H1 (cell line): ENCODE data around the gene CLIP4.

Experiments used
- ATF2 ChIP-seq: IDR thresholded peaks from 2 replicates; pipeline ENCODE4 v1.6.1; 2012; ENCODE audit warnings: low read length, inconsistent platforms
- CREB1 ChIP-seq: IDR thresholded peaks from 2 replicates; pipeline ENCODE4 v1.6.1; 2012; ENCODE audit warnings: inconsistent platforms
- CTCF ChIP-seq, 3 experiments: IDR thresholded peaks; 1 replicate in 2 of 3; 2 replicates in 1 of 3; pipeline versions ENCODE4 v1.5.1 to v1.6.1; 2011; ENCODE audit warnings: low read length in 3 of 3, mild to moderate bottlenecking in 3 of 3, inconsistent platforms in 2 of 3, low read depth in 1 of 3, moderate library complexity in 1 of 3; ENCODE audit not compliant: insufficient read depth in 1 of 3; ENCODE audit errors: control extremely low read depth in 1 of 3
- EP300 ChIP-seq, 2 experiments: IDR thresholded peaks; 1 replicate in 1 of 2; 2 replicates in 1 of 2; pipeline ENCODE4 v1.6.1; 2011 to 2012; ENCODE audit warnings: low read depth in 2 of 2, low read length in 2 of 2, mild to moderate bottlenecking in 2 of 2, borderline replicate concordance in 1 of 2, inconsistent platforms in 1 of 2, moderate library complexity in 1 of 2
- EZH2 ChIP-seq: fragments of 200-600 bp; sonication (generic); IDR thresholded peaks from 2 replicates; pipeline ENCODE4 v1.7.1; 2012; ENCODE audit warnings: low read depth, mild to moderate bottlenecking, moderate library complexity, low read length, inconsistent platforms; ENCODE audit not compliant: severe bottlenecking
- JUN ChIP-seq: IDR thresholded peaks from 2 replicates; pipeline ENCODE4 v1.6.1; 2011; ENCODE audit warnings: low read depth, mild to moderate bottlenecking, improper control_type of control experiment, low read length
- JUND ChIP-seq: IDR thresholded peaks from 2 replicates; pipeline ENCODE4 v1.6.1; 2011; ENCODE audit warnings: mild to moderate bottlenecking, improper control_type of control experiment, low read length
- MAFK ChIP-seq: IDR thresholded peaks from 2 replicates; pipeline ENCODE4 v1.6.1; 2012; ENCODE audit warnings: low read depth, mild to moderate bottlenecking, improper control_type of control experiment, low read length
- POLR2A ChIP-seq, 2 experiments: IDR thresholded peaks; 1 replicate in 1 of 2; 2 replicates in 1 of 2; pipeline ENCODE4 v1.6.1; 2011; ENCODE audit warnings: low read depth in 2 of 2, low read length in 2 of 2, mild to moderate bottlenecking in 2 of 2; ENCODE audit errors: control extremely low read depth in 1 of 2
- POLR2AphosphoS5 ChIP-seq: IDR thresholded peaks from 2 replicates; pipeline ENCODE4 v1.6.1; 2011; ENCODE audit warnings: low read depth, low read length
- TAF7 ChIP-seq: optimal IDR thresholded peaks from 2 replicates; pipeline ENCODE3; 2011; ENCODE audit warnings: low read depth, mild to moderate bottlenecking, inconsistent platforms, low read length, moderate library complexity, borderline replicate concordance
- USF2 ChIP-seq: IDR thresholded peaks from 2 replicates; pipeline ENCODE4 v1.6.1; 2011; ENCODE audit warnings: low read length, improper control_type of control experiment
- YY1 ChIP-seq: IDR thresholded peaks from 2 replicates; pipeline ENCODE4 v1.6.1; 2011; ENCODE audit warnings: low read depth, mild to moderate bottlenecking, low read length

GRCh38 chr2:29186817-29187216 lies 71.6 kb downstream of the CLIP4 start:
- TF ChIP-seq YY1 (no peak), POLR2A (IDR thresholded peaks at IDR 0.05; ENCODE audit: control extremely low read depth in 1 of 2, low read depth in 2 of 2, low read length in 2 of 2) (no peak), CTCF (IDR thresholded peaks at IDR 0.05; ENCODE audit: control extremely low read depth in 1 of 3, insufficient read depth in 1 of 3, low read depth in 1 of 3, low read length in 3 of 3) (no peak), CREB1 (no peak), EP300 (IDR thresholded peaks at IDR 0.05; ENCODE audit: borderline replicate concordance in 1 of 2, low read depth in 2 of 2, low read length in 2 of 2) (no peak), USF2 (no peak), JUN (no peak), ATF2 (no peak), POLR2AphosphoS5 (no peak), MAFK (no peak), JUND (no peak), TAF7 (no peak), EZH2 (no peak)
